ENCODE measurements around the gene ADAM19. TPM values are rescaled to one million over a fixed set of nuclear protein-coding genes. Genes with fewer than 3 reads are reported as not detected.

ADAM19 gene
- total RNA-seq, 2 donors from 2014 or later: 13.1 to 49.5 TPM

DNA sequence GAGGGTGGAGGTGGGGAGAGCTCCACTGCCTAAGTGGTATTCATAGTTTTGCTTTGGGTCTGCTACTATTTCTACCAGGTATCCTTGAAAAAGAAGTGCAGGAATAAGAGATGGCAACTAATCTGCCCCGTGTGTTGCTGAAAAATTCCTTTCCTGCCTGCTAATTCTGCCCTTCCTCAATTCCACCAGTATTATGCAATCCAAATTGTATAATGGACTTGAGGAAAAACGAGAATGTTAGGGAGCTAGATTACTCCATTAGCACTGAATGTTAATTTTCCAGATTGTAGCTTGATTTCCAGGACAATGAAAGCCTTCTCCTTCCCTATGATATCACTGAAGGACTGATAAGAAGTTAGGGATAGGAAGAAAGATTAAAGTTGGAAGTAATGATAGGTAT is 16.9 kb downstream of the ADAM19 start:
- Histone ChIP-seq H3K27ac (peak overlapping the region; percentile 46 to 94), H3K9me3 (no peaks in the 10 kb centered on the region), H3K4me3 (no peak overlapping the region), H3K36me3 (peaks cover 8% of the 10 kb centered on the region), H3K27me3 (no peaks in the 10 kb centered on the region), H3K4me1 (peaks cover 0 to 61% of the 10 kb centered on the region in 2 donors)
- DNase-seq (ENCODE audit: low spot score): no peak
- TF ChIP-seq, protein P1, sequence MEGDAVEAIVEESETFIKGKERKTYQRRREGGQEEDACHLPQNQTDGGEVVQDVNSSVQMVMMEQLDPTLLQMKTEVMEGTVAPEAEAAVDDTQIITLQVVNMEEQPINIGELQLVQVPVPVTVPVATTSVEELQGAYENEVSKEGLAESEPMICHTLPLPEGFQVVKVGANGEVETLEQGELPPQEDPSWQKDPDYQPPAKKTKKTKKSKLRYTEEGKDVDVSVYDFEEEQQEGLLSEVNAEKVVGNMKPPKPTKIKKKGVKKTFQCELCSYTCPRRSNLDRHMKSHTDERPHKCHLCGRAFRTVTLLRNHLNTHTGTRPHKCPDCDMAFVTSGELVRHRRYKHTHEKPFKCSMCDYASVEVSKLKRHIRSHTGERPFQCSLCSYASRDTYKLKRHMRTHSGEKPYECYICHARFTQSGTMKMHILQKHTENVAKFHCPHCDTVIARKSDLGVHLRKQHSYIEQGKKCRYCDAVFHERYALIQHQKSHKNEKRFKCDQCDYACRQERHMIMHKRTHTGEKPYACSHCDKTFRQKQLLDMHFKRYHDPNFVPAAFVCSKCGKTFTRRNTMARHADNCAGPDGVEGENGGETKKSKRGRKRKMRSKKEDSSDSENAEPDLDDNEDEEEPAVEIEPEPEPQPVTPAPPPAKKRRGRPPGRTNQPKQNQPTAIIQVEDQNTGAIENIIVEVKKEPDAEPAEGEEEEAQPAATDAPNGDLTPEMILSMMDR (IDR thresholded peaks at IDR 0.05): no peak

DNA sequence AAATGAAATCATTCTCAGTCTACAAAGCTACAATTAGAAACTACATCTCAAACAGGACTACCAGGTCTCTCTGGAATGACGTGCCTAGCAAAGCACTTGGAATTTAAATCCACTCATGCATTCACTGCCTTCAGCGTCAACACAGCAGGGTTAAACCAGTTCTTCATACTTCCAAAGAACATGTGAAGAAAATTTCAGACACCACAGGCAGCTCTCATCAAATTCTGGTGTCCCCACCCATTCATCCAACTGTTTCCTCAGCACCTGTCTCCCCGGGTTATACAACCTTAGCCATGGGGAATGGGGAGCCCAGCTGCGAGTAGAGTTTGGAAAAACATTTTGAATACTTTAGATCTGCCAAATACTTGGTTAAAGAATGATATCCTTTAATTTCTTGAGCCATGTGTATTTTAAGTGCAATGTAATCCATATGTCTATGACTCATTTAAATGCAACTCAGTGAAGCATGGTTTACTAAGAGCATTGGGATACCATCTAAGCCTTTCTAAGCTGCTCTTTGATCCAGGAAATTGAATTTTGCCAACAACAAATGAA is 17.5 kb downstream of the ADAM19 start:
- H3K36me3 ChIP-seq: peaks cover 8% of the 10 kb centered on the region
- H3K9me3 ChIP-seq: no peaks in the 10 kb centered on the region
- no peak for DNase-seq (ENCODE audit: low spot score)
- peaks cover 0 to 55% of the 10 kb centered on the region in 2 donors for H3K4me1 ChIP-seq
- TF ChIP-seq, protein P1 (IDR thresholded peaks at IDR 0.05): no peak
- peak overlapping the region; percentile 46 to 94 for H3K27ac ChIP-seq
- no peak overlapping the region for H3K4me3 ChIP-seq
- H3K27me3 ChIP-seq: no peaks in the 10 kb centered on the region

DNA sequence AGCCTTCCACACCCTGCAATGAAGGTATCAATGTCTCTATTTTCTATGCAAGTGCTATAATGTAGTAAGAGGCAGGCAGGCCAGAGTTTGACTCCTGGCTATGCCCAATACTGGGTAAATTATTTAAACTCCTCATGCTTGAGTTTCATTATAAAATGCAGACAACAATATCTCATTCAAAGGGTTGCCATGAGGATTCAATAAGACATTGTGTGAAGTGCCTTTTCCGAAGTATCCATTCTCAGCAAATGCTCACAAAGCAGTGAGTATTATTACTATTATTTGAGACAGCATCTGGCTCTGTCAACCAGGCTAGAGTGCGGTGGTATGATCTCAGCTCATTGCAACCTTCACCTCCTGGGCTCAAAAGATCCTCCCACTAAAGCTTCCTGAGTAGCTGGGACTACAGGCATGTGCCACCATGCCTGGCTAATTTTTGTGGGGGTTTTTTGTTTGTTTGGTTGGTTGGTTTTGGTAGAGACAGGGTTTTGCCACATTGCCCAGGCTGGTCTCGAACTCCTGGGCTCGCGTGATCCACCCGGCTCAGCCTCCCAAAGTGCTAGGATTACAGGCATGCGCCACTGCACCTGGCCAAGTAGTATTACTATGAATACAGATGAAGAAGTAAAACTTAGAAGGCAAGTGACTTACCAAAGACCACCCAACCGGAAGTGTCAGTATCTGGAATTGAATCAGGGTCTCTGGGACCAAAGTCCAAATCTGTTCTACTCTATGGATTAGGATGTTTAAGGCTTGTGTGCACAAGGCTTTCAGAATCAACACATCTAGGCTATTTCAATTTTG is 18.8 kb downstream of the ADAM19 start:
- no peak for DNase-seq (ENCODE audit: low spot score)
- Histone ChIP-seq H3K4me1 (peaks cover 0 to 42% of the 10 kb centered on the region in 2 donors), H3K36me3 (peaks cover 8% of the 10 kb centered on the region), H3K4me3 (no peak overlapping the region), H3K27me3 (no peaks in the 10 kb centered on the region), H3K27ac (peak overlapping the region; percentile 14 to 94), H3K9me3 (no peaks in the 10 kb centered on the region)
- TF ChIP-seq, protein P1 (IDR thresholded peaks at IDR 0.05): no peak

DNA sequence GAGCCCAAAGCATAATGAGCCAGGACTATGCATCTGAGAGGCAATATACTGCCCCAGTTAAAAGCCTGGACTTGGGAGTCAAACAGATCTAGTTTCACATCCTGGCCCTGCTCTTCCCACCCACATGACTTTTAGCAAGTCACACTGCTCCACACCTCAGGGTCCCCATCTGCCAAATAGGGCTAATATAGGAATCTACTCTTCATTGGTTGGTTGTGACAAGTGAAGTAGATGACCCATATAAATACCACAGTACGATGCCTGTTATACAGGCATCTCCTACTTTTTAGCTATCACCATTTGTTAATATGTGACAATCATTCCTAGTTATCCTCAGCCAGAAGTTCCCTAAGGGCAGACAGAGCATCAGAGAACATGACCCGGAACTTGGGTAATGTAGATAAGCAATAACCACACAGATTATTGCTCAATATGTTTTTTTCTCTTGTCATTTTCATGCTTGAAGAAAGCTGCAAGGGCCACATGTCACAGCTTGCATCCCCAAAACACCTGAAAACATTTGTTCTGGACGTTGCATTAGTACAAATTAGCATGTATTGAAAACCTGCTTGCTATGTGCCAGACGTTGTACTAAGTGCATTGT is 20.4 kb downstream of the ADAM19 start:
- H3K4me3 ChIP-seq: no peak overlapping the region
- TF ChIP-seq, protein P1 (IDR thresholded peaks at IDR 0.05): no peak
- no peak for DNase-seq (ENCODE audit: low spot score)
- no peaks in the 10 kb centered on the region for H3K9me3 ChIP-seq
- H3K4me1 ChIP-seq: peaks cover 0 to 30% of the 10 kb centered on the region in 2 donors
- no peaks in the 10 kb centered on the region for H3K27me3 ChIP-seq
- H3K27ac ChIP-seq: peak overlapping the region; percentile 60 to 64
- peaks cover 8% of the 10 kb centered on the region for H3K36me3 ChIP-seq

DNA sequence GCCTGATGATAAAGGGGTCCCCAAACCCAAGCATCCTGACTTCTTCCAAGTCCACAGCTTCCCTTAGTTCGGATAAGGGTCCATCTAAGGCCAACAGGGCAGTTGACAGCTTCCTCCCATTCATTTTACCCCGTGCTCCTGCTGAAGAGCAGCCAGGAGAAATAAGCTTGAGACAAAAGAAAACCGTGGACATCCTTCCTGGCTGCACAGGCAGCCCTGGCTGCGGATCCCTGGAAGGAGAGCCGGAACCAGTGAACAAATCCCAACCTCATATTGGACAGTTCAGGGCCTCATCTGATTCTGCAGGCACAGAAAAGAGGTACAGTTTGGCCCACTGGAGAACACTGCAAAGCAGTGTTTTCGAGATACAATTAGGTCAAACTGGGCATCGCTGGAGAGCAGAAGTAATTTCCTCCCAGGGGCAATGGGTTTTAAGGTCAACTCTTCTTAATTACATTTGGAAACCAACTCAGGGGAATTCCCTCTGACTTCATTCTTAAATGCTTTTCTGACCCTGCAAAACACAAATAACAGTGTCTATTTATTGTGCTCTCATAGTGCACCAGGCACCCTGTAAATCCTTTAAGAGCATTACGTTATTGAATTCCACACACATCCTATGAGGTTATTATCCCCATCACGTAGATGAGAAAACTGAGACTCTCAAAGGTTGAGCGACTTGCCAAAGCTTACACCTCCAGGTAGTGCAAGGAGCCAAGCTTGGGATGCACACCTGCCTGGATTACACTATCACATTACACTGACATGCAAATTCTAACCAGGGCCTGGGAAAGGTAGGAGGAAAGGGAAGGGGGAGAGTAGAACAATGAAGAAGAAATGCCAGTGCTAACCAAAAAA is 21.2 kb downstream of the ADAM19 start:
- TF ChIP-seq, protein P1 (IDR thresholded peaks at IDR 0.05): no peak
- Histone ChIP-seq H3K27me3 (no peaks in the 10 kb centered on the region), H3K36me3 (peaks cover 8% of the 10 kb centered on the region), H3K4me3 (no peak overlapping the region), H3K9me3 (no peaks in the 10 kb centered on the region), H3K4me1 (peaks cover 0 to 32% of the 10 kb centered on the region in 2 donors), H3K27ac (peak overlapping the region; percentile 60 to 64)
- DNase-seq (ENCODE audit: low spot score): no peak
